GM12872 (cell line): Measurements from ENCODE around the gene LGI4.
A peak's percentile ranks its signal among the peaks of the same experiment; 100 is the strongest.

Source experiments
- CTCF ChIP-seq: IDR thresholded peaks from 3 replicates; pipeline ENCODE4 v1.5.1; 2011; ENCODE audit warnings: low read depth, mild to moderate bottlenecking, low read length, moderate library complexity; ENCODE audit not compliant: insufficient read depth

The LGI4 gene

DNA sequence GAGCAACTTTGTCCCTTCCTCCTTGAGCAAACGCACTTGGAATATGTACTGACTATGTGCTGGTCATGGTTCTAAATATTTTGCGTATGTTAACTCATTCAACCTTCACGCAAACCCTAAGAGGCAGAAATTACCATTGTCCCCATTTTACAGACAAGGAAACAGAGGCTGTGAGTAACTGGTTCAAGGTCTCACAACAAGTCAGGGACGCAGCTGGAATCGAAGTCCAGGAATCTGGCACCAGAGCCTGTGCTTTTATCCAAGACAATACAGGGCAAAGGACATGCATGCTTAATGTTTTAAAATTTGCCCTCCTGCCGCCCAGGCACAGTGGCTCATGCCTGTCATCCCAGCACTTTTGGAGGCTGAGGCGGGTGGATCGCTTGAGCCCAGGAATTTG is 24.7 kb upstream of the LGI4 start:
- no peak for TF ChIP-seq CTCF

- no peak for TF ChIP-seq CTCF
These were observed 22.6 kb upstream of the LGI4 start for GRCh38 chr19:35157431-35157830.

GRCh38 chr19:35156673-35157014 is 21.8 kb upstream of the LGI4 start:
- TF ChIP-seq CTCF = no peak

- no peak for TF ChIP-seq CTCF
These were observed 21.3 kb upstream of the LGI4 start for GRCh38 chr19:35155981-35156672.

GRCh38 chr19:35155441-35155840 is 20.6 kb upstream of the LGI4 start:
- TF ChIP-seq CTCF = no peak

DNA sequence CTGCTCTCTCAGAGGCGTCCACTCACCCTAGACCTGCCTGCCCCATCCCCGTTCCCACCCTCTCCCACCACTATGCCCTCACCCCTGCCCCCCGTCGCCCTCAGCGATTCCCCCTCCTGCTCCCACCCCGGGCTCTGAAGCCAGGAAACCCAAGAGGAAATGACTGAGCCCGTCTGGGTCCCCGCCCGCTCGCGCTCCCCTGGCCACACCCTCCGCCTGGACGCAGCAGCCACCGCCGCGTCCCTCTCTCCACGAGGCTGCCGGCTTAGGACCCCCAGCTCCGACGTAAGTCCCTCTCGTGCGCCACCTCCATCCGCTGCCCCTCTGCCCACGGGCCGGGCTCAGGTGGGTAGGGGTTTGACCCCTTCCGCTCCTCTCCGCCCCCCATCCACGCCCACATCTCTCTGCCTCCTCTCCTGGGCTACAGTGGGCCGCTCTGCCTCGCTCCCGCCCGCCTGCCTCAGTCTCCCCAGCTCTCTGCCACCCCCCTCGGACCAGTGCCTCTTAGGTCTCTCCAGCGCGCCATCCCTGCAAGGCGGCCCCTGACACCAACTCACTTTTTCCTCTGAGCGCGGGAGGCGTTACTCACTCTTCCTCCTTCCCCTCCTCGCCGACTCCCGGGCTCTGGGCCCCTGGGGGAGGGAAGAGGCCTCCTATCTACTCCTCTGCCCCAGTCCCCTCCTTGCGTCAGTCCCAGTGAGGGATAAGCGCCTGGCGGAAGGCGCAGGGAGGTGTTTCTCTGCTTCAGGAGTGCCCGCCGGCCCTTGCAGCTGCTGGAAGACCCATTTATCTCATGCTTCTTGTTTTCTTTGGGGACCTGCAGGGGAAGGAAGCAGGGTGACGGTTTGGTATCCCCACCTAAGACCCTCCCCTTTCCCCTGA is 19.9 kb upstream of the LGI4 start, which contains the start of gene FXYD5:
FXYD5 (plus strand) TSS at position 211 of the 882 bp plus-strand sequence. CDS start 816 bp downstream, outside the sequence.
- no peak for TF ChIP-seq CTCF

GRCh38 chr19:35153701-35154524 is 19.1 kb upstream of the LGI4 start:
- TF ChIP-seq CTCF = peak; percentile 80
